ENCODE results near the gene ABCC1. TPM values are rescaled to one million over a fixed set of nuclear protein-coding genes. Genes with fewer than 3 reads are reported as not detected.

ABCC1 gene
- polyA plus RNA-seq, 3 donors: 1.4 to 23.6 (median 3.0) TPM

DNA sequence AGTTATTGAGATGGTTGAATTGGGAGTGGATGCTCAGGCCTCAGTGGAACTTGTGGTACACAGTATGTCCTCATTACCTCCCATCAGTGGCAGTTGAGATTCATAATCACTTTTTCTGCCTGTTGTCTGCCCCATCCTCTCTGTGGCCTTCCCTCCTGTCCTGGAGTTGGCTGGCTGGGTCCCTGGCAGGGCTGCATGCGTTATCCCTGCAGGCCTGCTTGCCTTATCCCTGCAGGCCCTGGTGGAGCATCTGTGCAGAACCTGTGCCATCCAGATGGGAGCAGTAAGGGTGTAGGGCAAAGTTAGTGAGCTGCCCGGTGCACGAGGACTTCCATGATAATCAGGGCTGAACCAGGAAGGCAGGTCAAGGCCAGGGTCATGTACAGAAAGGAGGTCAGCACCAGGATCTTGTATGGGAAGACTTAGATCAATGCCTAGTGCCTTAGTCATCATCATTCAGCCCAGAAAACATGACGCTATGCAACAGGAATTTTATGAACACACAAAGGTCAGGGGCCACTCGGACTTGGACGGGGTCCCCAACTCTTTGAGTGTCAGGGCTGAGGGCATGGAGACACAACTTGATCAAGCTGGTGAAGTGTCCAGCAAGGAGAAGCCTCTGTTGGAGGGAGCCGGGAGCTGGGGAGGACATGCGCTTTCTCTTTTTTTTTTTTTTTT, 47.2 kb downstream of the ABCC1 start:
- Histone ChIP-seq H3K79me2 (ENCODE audit: insufficient read depth, low read length) (peaks cover 22% of the 10 kb centered on the region), H3K4me1 (ENCODE audit: control insufficient read depth in 1 of 2, insufficient read depth in 2 of 2, low read length in 2 of 2) (peaks cover 11 to 15% of the 10 kb centered on the region in 2 donors), H3K27ac (ENCODE audit: low read depth in 1 of 2, low read length in 2 of 2) (peak overlapping the region in 1 of 2 donors; percentile 13), H3K9ac (ENCODE audit: insufficient read depth, low read length, poor library complexity, severe bottlenecking) (no peak overlapping the region), H3K4me3 (replicated peaks in 1 of 3; ENCODE audit: low read depth in 2 of 3, low read length in 3 of 3) (no peak overlapping the region), H3K4me2 (replicated peaks; ENCODE audit: extremely low read depth, low read length, poor library complexity, severe bottlenecking) (no peak overlapping the region), H3K27me3 (ENCODE audit: control insufficient read depth in 2 of 2, insufficient read depth in 2 of 2, low read length in 2 of 2) (no peaks in the 10 kb centered on the region), H2AFZ (ENCODE audit: insufficient read depth, low read depth, low read length, poor library complexity, severe bottlenecking) (no peak overlapping the region), H3K9me3 (replicated peaks in 1 of 2; ENCODE audit: control insufficient read depth in 1 of 2, insufficient read depth in 1 of 2, low read length in 2 of 2) (no peaks in the 10 kb centered on the region), H4K20me1 (ENCODE audit: insufficient read depth, low read length) (peaks cover 92% of the 10 kb centered on the region), H3K36me3 (replicated peaks in 1 of 2; ENCODE audit: control insufficient read depth in 1 of 2, insufficient read depth in 2 of 2, low read length in 2 of 2) (peaks cover 0 to 29% of the 10 kb centered on the region in 2 donors)
- Mint-ChIP-seq H3K27ac (peak overlapping the region in 6 of 7 donors; percentile 4 to 82 (median 69)), H3K36me3 (peaks cover 21 to 26% of the 10 kb centered on the region in 2 donors), H3K4me1 (peaks cover 18% of the 10 kb centered on the region), H3K4me3 (no peak overlapping the region), H3K9me3 (no peaks in the 10 kb centered on the region), H3K27me3 (ENCODE audit: low read depth in 3 of 3) (peaks cover 0 to 2% (median 1%) of the 10 kb centered on the region in 3 donors)
- TF ChIP-seq, protein P1, sequence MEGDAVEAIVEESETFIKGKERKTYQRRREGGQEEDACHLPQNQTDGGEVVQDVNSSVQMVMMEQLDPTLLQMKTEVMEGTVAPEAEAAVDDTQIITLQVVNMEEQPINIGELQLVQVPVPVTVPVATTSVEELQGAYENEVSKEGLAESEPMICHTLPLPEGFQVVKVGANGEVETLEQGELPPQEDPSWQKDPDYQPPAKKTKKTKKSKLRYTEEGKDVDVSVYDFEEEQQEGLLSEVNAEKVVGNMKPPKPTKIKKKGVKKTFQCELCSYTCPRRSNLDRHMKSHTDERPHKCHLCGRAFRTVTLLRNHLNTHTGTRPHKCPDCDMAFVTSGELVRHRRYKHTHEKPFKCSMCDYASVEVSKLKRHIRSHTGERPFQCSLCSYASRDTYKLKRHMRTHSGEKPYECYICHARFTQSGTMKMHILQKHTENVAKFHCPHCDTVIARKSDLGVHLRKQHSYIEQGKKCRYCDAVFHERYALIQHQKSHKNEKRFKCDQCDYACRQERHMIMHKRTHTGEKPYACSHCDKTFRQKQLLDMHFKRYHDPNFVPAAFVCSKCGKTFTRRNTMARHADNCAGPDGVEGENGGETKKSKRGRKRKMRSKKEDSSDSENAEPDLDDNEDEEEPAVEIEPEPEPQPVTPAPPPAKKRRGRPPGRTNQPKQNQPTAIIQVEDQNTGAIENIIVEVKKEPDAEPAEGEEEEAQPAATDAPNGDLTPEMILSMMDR (IDR thresholded peaks at IDR 0.05): no peak
- DNase-seq: no peak
- 85% methylated on average over 5 of the region's 8 CpGs for WGBS (ENCODE audit: insufficient coverage)
- intact Hi-C loops (cut with micrococcal nuclease): no loop called here

DNA sequence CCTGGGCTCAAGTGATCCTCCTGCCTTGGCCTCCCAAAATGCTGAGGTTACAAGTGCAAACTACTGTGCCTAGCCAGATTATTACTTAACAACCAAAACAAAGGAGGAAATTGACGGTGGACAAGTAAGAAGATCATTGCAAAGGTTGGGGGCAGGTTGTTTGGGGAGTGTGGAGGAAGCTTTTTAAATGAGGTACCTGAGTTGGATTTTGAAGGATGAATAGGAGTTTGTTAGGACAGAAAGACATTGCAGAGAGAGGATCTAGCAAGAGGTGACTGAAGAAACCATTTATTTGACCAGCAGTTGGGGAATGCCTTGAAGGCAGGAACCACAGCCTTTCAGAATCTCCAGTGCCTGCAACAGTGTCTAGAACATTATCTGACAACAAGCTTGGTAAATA, 51.3 kb downstream of the ABCC1 start:
- Histone ChIP-seq H3K27ac (ENCODE audit: low read depth in 1 of 2, low read length in 2 of 2) (no peak overlapping the region), H3K4me1 (ENCODE audit: control insufficient read depth in 1 of 2, insufficient read depth in 2 of 2, low read length in 2 of 2) (peaks cover 11 to 15% of the 10 kb centered on the region in 2 donors), H3K4me2 (replicated peaks; ENCODE audit: extremely low read depth, low read length, poor library complexity, severe bottlenecking) (no peak overlapping the region), H2AFZ (ENCODE audit: insufficient read depth, low read depth, low read length, poor library complexity, severe bottlenecking) (no peak overlapping the region), H4K20me1 (ENCODE audit: insufficient read depth, low read length) (peaks cover 85% of the 10 kb centered on the region), H3K36me3 (replicated peaks in 1 of 2; ENCODE audit: control insufficient read depth in 1 of 2, insufficient read depth in 2 of 2, low read length in 2 of 2) (peaks cover 0 to 4% of the 10 kb centered on the region in 2 donors), H3K27me3 (ENCODE audit: control insufficient read depth in 2 of 2, insufficient read depth in 2 of 2, low read length in 2 of 2) (no peaks in the 10 kb centered on the region), H3K79me2 (ENCODE audit: insufficient read depth, low read length) (peaks cover 16% of the 10 kb centered on the region), H3K9ac (ENCODE audit: insufficient read depth, low read length, poor library complexity, severe bottlenecking) (no peak overlapping the region), H3K9me3 (replicated peaks in 1 of 2; ENCODE audit: control insufficient read depth in 1 of 2, insufficient read depth in 1 of 2, low read length in 2 of 2) (no peaks in the 10 kb centered on the region), H3K4me3 (replicated peaks in 1 of 3; ENCODE audit: low read depth in 2 of 3, low read length in 3 of 3) (no peak overlapping the region)
- DNase-seq: no peak
- H3K27me3 Mint-ChIP-seq (ENCODE audit: low read depth in 3 of 3): peaks cover 0 to 2% (median 1%) of the 10 kb centered on the region in 3 donors
- WGBS (ENCODE audit: insufficient coverage): no CpG with 5 or more reads among the region's 1 CpG
- TF ChIP-seq, protein P1 (IDR thresholded peaks at IDR 0.05): no peak
- H3K4me1 Mint-ChIP-seq: peaks cover 22% of the 10 kb centered on the region
- H3K27ac Mint-ChIP-seq: peak overlapping the region in 5 of 7 donors; percentile 5 to 59 (median 23)
- peaks cover 0 to 4% (median 0%) of the 10 kb centered on the region in 7 donors for H3K9me3 Mint-ChIP-seq
- H3K36me3 Mint-ChIP-seq: peaks cover 12 to 14% of the 10 kb centered on the region in 2 donors
- intact Hi-C loops (cut with micrococcal nuclease): no loop called here
- no peak overlapping the region for H3K4me3 Mint-ChIP-seq
